ENCODE measurements around the gene CELF2. TPM values are rescaled to one million over a fixed set of nuclear protein-coding genes. Genes with fewer than 3 reads are reported as not detected.

Gene CELF2
- total RNA-seq, 4 donors from 2014 or later, result 30.0 to 56.6 (median 43.3) TPM

DNA sequence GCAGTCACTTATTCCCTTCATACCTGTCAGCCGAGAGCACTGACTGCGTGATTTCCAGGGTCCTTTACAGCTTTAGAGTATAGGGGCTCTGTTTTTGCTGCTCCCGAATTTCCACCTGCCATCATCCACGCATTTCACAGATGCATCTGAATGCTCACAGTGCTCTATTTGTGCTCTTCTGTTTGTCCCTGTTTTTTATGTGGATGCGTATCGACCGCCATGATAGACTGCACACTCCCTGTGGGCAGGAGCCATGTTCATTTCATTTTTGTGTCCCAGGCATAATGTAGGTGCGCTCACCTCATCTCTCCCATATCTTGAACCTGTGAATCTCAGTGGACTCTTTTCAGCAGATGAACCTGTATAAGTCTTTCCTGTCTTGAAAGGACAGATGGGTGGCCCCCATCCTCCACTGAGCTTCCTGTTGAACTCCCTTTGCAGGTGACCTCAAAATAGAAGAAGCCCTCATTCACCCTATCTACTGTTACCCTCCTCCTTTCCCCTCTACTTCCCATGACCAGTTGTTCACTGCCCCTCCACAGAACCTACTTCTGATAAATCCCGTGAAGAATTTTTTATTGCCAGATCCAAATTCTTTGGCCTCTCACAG is 228.4 kb downstream of the CELF2 start:
- ATAC-seq, result no peak
- TF ChIP-seq POLR2A (IDR thresholded peaks at IDR 0.05), result no peak
- TF ChIP-seq, protein P1, sequence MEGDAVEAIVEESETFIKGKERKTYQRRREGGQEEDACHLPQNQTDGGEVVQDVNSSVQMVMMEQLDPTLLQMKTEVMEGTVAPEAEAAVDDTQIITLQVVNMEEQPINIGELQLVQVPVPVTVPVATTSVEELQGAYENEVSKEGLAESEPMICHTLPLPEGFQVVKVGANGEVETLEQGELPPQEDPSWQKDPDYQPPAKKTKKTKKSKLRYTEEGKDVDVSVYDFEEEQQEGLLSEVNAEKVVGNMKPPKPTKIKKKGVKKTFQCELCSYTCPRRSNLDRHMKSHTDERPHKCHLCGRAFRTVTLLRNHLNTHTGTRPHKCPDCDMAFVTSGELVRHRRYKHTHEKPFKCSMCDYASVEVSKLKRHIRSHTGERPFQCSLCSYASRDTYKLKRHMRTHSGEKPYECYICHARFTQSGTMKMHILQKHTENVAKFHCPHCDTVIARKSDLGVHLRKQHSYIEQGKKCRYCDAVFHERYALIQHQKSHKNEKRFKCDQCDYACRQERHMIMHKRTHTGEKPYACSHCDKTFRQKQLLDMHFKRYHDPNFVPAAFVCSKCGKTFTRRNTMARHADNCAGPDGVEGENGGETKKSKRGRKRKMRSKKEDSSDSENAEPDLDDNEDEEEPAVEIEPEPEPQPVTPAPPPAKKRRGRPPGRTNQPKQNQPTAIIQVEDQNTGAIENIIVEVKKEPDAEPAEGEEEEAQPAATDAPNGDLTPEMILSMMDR (IDR thresholded peaks at IDR 0.05 in 4 of 5, conservative IDR thresholded peaks at IDR 0.05 in 1 of 5), result no peak
- Histone ChIP-seq H3K9me3 (no peaks in the 10 kb centered on the region), H3K36me3 (no peaks in the 10 kb centered on the region), H3K27me3 (no peaks in the 10 kb centered on the region), H3K27ac (no peak overlapping the region), H3K4me3 (no peak overlapping the region), H3K4me1 (peaks cover 0 to 6% of the 10 kb centered on the region in 2 donors)
- no peak for DNase-seq
- intact Hi-C loops (cut with DNase I; ENCODE audit: low total_unique reads) (no loop called here), in situ Hi-C loops (cut with MboI; ENCODE audit: low sequenced_read_pairs in 4 of 4) (no loop called here)

- in situ Hi-C loops (cut with MboI; ENCODE audit: low sequenced_read_pairs in 4 of 4) (no loop called here), intact Hi-C loops (cut with DNase I; ENCODE audit: low total_unique reads) (no loop called here)
- ATAC-seq, result no peak
- TF ChIP-seq POLR2A (IDR thresholded peaks at IDR 0.05), result no peak
- TF ChIP-seq, protein P1 (IDR thresholded peaks at IDR 0.05 in 4 of 5, conservative IDR thresholded peaks at IDR 0.05 in 1 of 5), result no peak
- Histone ChIP-seq H3K4me3 (no peak overlapping the region), H3K27ac (no peak overlapping the region), H3K4me1 (peaks cover 0 to 5% of the 10 kb centered on the region in 2 donors), H3K27me3 (no peaks in the 10 kb centered on the region), H3K36me3 (no peaks in the 10 kb centered on the region), H3K9me3 (no peaks in the 10 kb centered on the region)
- no peak for DNase-seq
Observed at GRCh38 chr10:11246752-11247467, 229.2 kb downstream of the CELF2 start.

DNA sequence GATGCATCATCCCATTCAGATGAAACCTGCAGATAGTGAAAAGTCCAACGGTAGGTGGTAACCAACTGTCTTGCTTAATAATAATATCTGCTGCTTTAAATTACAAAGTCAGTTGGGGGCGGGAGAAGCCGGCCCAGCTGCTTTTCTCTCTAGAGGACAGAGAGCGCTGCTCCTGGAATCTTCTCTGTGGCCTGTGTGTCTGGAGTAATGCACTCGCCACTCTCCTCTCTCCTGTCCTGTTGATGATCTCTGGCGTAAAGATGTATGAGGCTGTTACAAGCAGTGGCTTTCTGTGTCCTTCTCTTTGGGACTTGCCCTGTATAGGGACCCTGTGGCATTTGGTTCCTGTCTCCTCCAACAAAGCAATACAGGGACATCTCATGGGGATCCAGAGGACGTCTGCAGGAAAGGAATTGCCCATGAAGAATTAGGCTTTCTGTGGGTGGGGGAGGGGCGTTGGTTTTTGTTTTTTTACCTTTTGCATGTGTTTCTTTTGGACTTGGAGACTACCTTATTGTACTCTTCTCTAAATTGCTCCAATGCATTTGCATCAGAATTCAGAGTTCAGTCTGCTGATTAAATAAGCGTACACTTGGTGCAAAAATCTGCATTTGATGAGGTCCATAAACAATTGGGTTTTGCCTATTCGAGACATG is 231.6 kb downstream of the CELF2 start:
- no peak for DNase-seq
- intact Hi-C loops (cut with DNase I; ENCODE audit: low total_unique reads), result no loop called here
- Histone ChIP-seq H3K36me3 (no peaks in the 10 kb centered on the region), H3K27me3 (no peaks in the 10 kb centered on the region), H3K4me3 (no peak overlapping the region), H3K27ac (no peak overlapping the region), H3K4me1 (no peaks in the 10 kb centered on the region), H3K9me3 (no peaks in the 10 kb centered on the region)
- in situ Hi-C loops (cut with MboI; ENCODE audit: low sequenced_read_pairs in 4 of 4), result no loop called here
- TF ChIP-seq POLR2A (IDR thresholded peaks at IDR 0.05), result no peak
- ATAC-seq, result no peak

DNA sequence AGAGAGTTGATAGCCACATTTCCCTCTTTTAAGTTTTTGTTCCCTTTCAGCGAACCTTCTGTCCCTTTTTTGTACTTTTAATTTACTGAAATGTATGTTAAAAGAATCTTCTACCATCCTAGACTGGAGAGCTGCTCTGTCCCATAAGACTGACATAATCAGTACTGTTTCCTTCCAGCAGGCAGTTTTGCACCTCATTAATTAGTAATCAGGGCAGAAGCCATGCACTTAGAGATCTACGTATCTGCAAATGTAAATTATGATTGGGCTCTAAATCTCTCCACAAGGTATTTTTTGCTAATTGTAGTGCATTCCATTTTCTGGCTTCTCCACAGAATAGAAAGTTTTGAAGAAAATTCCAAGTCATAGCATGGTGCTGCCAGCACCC is 232.1 kb downstream of the CELF2 start:
- intact Hi-C loops (cut with DNase I; ENCODE audit: low total_unique reads), result no loop called here
- no peaks in the 10 kb centered on the region for H3K36me3 ChIP-seq
- no peak overlapping the region for H3K4me3 ChIP-seq
- in situ Hi-C loops (cut with MboI; ENCODE audit: low sequenced_read_pairs in 4 of 4), result no loop called here
- no peaks in the 10 kb centered on the region for H3K27me3 ChIP-seq
- H3K27ac ChIP-seq, result no peak overlapping the region
- no peak for TF ChIP-seq POLR2A (IDR thresholded peaks at IDR 0.05)
- TF ChIP-seq, protein P1 (IDR thresholded peaks at IDR 0.05 in 4 of 5, conservative IDR thresholded peaks at IDR 0.05 in 1 of 5), result no peak
- no peak for DNase-seq
- ATAC-seq, result no peak
- H3K4me1 ChIP-seq, result no peaks in the 10 kb centered on the region
- H3K9me3 ChIP-seq, result no peaks in the 10 kb centered on the region

DNA sequence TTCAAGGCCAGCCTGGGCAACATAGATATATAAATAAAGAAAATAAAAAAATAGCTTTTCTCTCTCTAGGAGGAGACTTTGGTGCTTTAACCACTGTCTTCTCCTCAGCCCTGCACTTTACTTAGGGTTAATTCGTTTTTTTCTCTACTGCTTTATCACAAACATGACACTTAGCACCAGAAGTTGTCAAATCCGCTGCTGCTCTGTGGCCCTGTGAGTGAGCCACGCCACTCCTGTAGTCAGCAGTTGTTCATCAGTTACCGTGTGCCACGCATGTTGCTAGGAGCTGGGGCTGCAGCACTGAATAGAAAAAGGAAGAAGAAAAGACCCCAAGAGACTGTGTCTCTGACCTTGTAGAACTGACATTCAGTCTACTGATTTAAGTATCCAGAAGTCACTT is 232.6 kb downstream of the CELF2 start:
- no peaks in the 10 kb centered on the region for H3K4me1 ChIP-seq
- no peak for DNase-seq
- intact Hi-C loops (cut with DNase I; ENCODE audit: low total_unique reads), result no loop called here
- in situ Hi-C loops (cut with MboI; ENCODE audit: low sequenced_read_pairs in 4 of 4), result no loop called here
- no peak overlapping the region for H3K4me3 ChIP-seq
- H3K27ac ChIP-seq, result no peak overlapping the region
- H3K36me3 ChIP-seq, result no peaks in the 10 kb centered on the region
- no peak for TF ChIP-seq POLR2A (IDR thresholded peaks at IDR 0.05)
- TF ChIP-seq, protein P1 (IDR thresholded peaks at IDR 0.05 in 4 of 5, conservative IDR thresholded peaks at IDR 0.05 in 1 of 5), result no peak
- no peak for ATAC-seq
- no peaks in the 10 kb centered on the region for H3K27me3 ChIP-seq
- no peaks in the 10 kb centered on the region for H3K9me3 ChIP-seq
